Activated CD4-positive, CD25-positive, alpha-beta regulatory T cell treated with anti-CD3 and anti-CD28 coated beads, Interleukin-2, amount 50 U/mL, for 16 hours (primary cell): Measurements from ENCODE around the gene ZDHHC12.

Experiments
- DNase-seq: peaks from one replicate; pipeline ENCODE4 v3.0.0-alpha.2; 2020; ENCODE audit warnings: low read depth, low spot score

ZDHHC12 gene

GRCh38 chr9:128685636-128686489 is 38.1 kb downstream of the ZDHHC12 start:
- DNase-seq: no peak

- peak; percentile 54 for DNase-seq
These were observed 39.4 kb downstream of the ZDHHC12 start for GRCh38 chr9:128684325-128685199.

GRCh38 chr9:128684065-128684324 is 39.9 kb downstream of the ZDHHC12 start:
- no peak for DNase-seq

GRCh38 chr9:128683340-128684064 is 40.4 kb downstream of the ZDHHC12 start:
- no peak for DNase-seq

- DNase-seq: no peak
These were observed 46.1 kb downstream of the ZDHHC12 start for GRCh38 chr9:128677794-128678193.

- no peak for DNase-seq
These were observed 48.5 kb downstream of the ZDHHC12 start for GRCh38 chr9:128675382-128675781.
